Measurements from ENCODE around the gene PLXNB3.

Gene PLXNB3

GRCh38 chrX:153750127-153750774, 13.8 kb upstream of the PLXNB3 start:
- TF ChIP-seq CTCF (IDR thresholded peaks at IDR 0.05; ENCODE audit: low read depth, low read length) (no peak), MYC (IDR thresholded peaks at IDR 0.05; ENCODE audit: low read depth, low read length) (no peak), POLR2A (IDR thresholded peaks at IDR 0.05; ENCODE audit: extremely low read depth, insufficient read length) (no peak), MAX (IDR thresholded peaks at IDR 0.05; ENCODE audit: low read depth, low read length) (no peak)
- no peak overlapping the region for H3K4me3 ChIP-seq (ENCODE audit: low read depth, low read length)
- no peak for DNase-seq (ENCODE audit: low read depth)

- no peak for DNase-seq (ENCODE audit: low read depth)
- H3K4me3 ChIP-seq (ENCODE audit: low read depth, low read length) = no peak overlapping the region
- TF ChIP-seq POLR2A (IDR thresholded peaks at IDR 0.05; ENCODE audit: extremely low read depth, insufficient read length) (no peak), MYC (IDR thresholded peaks at IDR 0.05; ENCODE audit: low read depth, low read length) (no peak), CTCF (IDR thresholded peaks at IDR 0.05; ENCODE audit: low read depth, low read length) (no peak), MAX (IDR thresholded peaks at IDR 0.05; ENCODE audit: low read depth, low read length) (no peak)
These were observed 8.9 kb upstream of the PLXNB3 start for GRCh38 chrX:153755136-153755535.

- no peak for TF ChIP-seq POLR2A (IDR thresholded peaks at IDR 0.05; ENCODE audit: extremely low read depth, insufficient read length)
- TF ChIP-seq MAX (IDR thresholded peaks at IDR 0.05; ENCODE audit: low read depth, low read length) = no peak
- TF ChIP-seq CTCF (IDR thresholded peaks at IDR 0.05; ENCODE audit: low read depth, low read length) = no peak
- no peak for TF ChIP-seq MYC (IDR thresholded peaks at IDR 0.05; ENCODE audit: low read depth, low read length)
- no peak overlapping the region for H3K4me3 ChIP-seq (ENCODE audit: low read depth, low read length)
- no peak for DNase-seq (ENCODE audit: low read depth)
These were observed 2.2 kb upstream of the PLXNB3 start for GRCh38 chrX:153761863-153762262.

GRCh38 chrX:153762626-153763173, 1.3 kb upstream of the PLXNB3 start:
- H3K4me3 ChIP-seq (ENCODE audit: low read depth, low read length) = no peak overlapping the region
- no peak for TF ChIP-seq MYC (IDR thresholded peaks at IDR 0.05; ENCODE audit: low read depth, low read length)
- TF ChIP-seq CTCF (IDR thresholded peaks at IDR 0.05; ENCODE audit: low read depth, low read length) = no peak
- TF ChIP-seq POLR2A (IDR thresholded peaks at IDR 0.05; ENCODE audit: extremely low read depth, insufficient read length) = no peak
- no peak for TF ChIP-seq MAX (IDR thresholded peaks at IDR 0.05; ENCODE audit: low read depth, low read length)

GRCh38 chrX:153763298-153763932, 634 bp upstream of the PLXNB3 start:
- no peak for DNase-seq (ENCODE audit: low read depth)
- no peak for TF ChIP-seq MYC (IDR thresholded peaks at IDR 0.05; ENCODE audit: low read depth, low read length)
- TF ChIP-seq MAX (IDR thresholded peaks at IDR 0.05; ENCODE audit: low read depth, low read length) = no peak
- no peak for TF ChIP-seq CTCF (IDR thresholded peaks at IDR 0.05; ENCODE audit: low read depth, low read length)
- TF ChIP-seq POLR2A (IDR thresholded peaks at IDR 0.05; ENCODE audit: extremely low read depth, insufficient read length) = no peak

More at GRCh38 chrX:153762626-153763173, 1.3 kb upstream of the PLXNB3 start:
- DNase-seq (ENCODE audit: low read depth) = no peak

More at GRCh38 chrX:153763298-153763932, 634 bp upstream of the PLXNB3 start:
- no peak overlapping the region for H3K4me3 ChIP-seq (ENCODE audit: low read depth, low read length)
